Liver (tissue), 9 donors: Measurements from ENCODE around the gene AKTIP. TPM values are rescaled to one million over a fixed set of nuclear protein-coding genes. Genes with fewer than 3 reads are reported as not detected.
"Not testable (repeated sequence)": the region's sequence is repeated elsewhere in the genome, so short reads cannot be mapped to it uniquely, and the experiment has no call there.

Source experiments
- DNase-seq: peaks from one replicate; pipeline ENCODE4 v3.0.0-alpha.2; 2017; ENCODE audit warnings: low spot score
- H3K27ac ChIP-seq, 2 donors: one replicate each; pipeline ENCODE4 v1.7.0; 2013; ENCODE audit warnings: inconsistent platforms in 2 of 2, low read length in 2 of 2, control low read depth in 1 of 2, low read depth in 1 of 2, mild to moderate bottlenecking in 1 of 2
- H3K27me3 ChIP-seq, 4 donors: one replicate each; pipeline versions ENCODE4 v1.6.1 to v1.7.0; 2013; ENCODE audit warnings: low read length in 3 of 4, inconsistent platforms in 1 of 4, mild to moderate bottlenecking in 1 of 4, moderate library complexity in 1 of 4; ENCODE audit not compliant: control insufficient read depth in 4 of 4, insufficient read depth in 4 of 4
- H3K36me3 ChIP-seq, 4 donors: one replicate each; pipeline versions ENCODE4 v1.6.1 to v1.7.0; 2013; ENCODE audit warnings: low read length in 3 of 4, mild to moderate bottlenecking in 3 of 4, low read depth in 1 of 4, moderate library complexity in 1 of 4; ENCODE audit not compliant: control insufficient read depth in 4 of 4, insufficient read depth in 3 of 4
- H3K4me1 ChIP-seq, 4 donors: one replicate each; pipeline versions ENCODE4 v1.6.1 to v1.7.0; 2013; ENCODE audit warnings: low read length in 3 of 4, mild to moderate bottlenecking in 3 of 4, moderate library complexity in 1 of 4; ENCODE audit not compliant: control insufficient read depth in 4 of 4, insufficient read depth in 4 of 4
- H3K4me3 ChIP-seq, 3 donors: one replicate each; pipeline versions ENCODE4 v1.6.1 to v1.7.0; 2013; ENCODE audit warnings: low read length in 3 of 3, control low read depth in 1 of 3, low read depth in 1 of 3, mild to moderate bottlenecking in 1 of 3
- H3K9ac ChIP-seq, 2 donors: one replicate each; pipeline ENCODE4 v1.7.0; 2013; ENCODE audit warnings: low read length in 2 of 2, mild to moderate bottlenecking in 2 of 2, moderate library complexity in 2 of 2, control low read depth in 1 of 2, low read depth in 1 of 2
- H3K9me3 ChIP-seq, 4 donors: one replicate each; pipeline versions ENCODE4 v1.6.1 to v1.7.0; 2013; ENCODE audit warnings: low read length in 3 of 4; ENCODE audit not compliant: control insufficient read depth in 4 of 4
- EGR1 ChIP-seq, 2 donors: IDR thresholded peaks; 2 replicates each; pipeline ENCODE4 v1.6.1; 2016 to 2018; ENCODE audit warnings: antibody characterized with exemption in 2 of 2, low read depth in 2 of 2
- FOXA1 ChIP-seq: IDR thresholded peaks from 2 replicates; pipeline ENCODE4 v1.6.1; 2016; ENCODE audit warnings: antibody characterized with exemption
- FOXA2 ChIP-seq: IDR thresholded peaks from 2 replicates; pipeline ENCODE4 v1.6.1; 2016; ENCODE audit warnings: antibody characterized with exemption
- GABPA ChIP-seq, 2 donors: IDR thresholded peaks in 1 of 2; conservative IDR thresholded peaks in 1 of 2; 2 replicates each; pipeline ENCODE4 v1.6.1; 2016; ENCODE audit warnings: antibody characterized with exemption in 2 of 2, mild to moderate bottlenecking in 1 of 2, moderate library complexity in 1 of 2
- HNF4A ChIP-seq, 2 donors: conservative IDR thresholded peaks; 2 replicates each; pipeline ENCODE4 v1.6.1; 2016; ENCODE audit warnings: antibody characterized with exemption in 2 of 2, mild to moderate bottlenecking in 2 of 2
- HNF4G ChIP-seq: IDR thresholded peaks from 2 replicates; pipeline ENCODE4 v1.6.1; 2016; ENCODE audit warnings: antibody characterized with exemption
- JUND ChIP-seq, 2 donors: IDR thresholded peaks; 2 replicates each; pipeline ENCODE4 v1.6.1; 2016; ENCODE audit warnings: antibody characterized with exemption in 2 of 2
- NR2F2 ChIP-seq: IDR thresholded peaks from 2 replicates; pipeline ENCODE4 v1.6.1; 2016; ENCODE audit warnings: antibody characterized with exemption
- RAD21 ChIP-seq, 2 donors: IDR thresholded peaks; 2 replicates each; pipeline ENCODE4 v1.6.1; 2016; ENCODE audit warnings: antibody characterized with exemption in 2 of 2, mild to moderate bottlenecking in 2 of 2
- RXRA ChIP-seq, 2 donors: IDR thresholded peaks; 2 replicates each; pipeline ENCODE4 v1.6.1; 2017 to 2018; ENCODE audit warnings: antibody characterized with exemption in 2 of 2, mild to moderate bottlenecking in 1 of 2
- SP1 ChIP-seq: IDR thresholded peaks from 2 replicates; pipeline ENCODE4 v1.6.1; 2018; ENCODE audit warnings: antibody characterized with exemption, mild to moderate bottlenecking
- TAF1 ChIP-seq: conservative IDR thresholded peaks from 2 replicates; pipeline ENCODE4 v1.6.1; 2016; ENCODE audit warnings: antibody characterized with exemption, mild to moderate bottlenecking
- YY1 ChIP-seq: IDR thresholded peaks from 2 replicates; pipeline ENCODE4 v1.6.1; 2016; ENCODE audit warnings: antibody characterized with exemption, mild to moderate bottlenecking
- whole genome bisulfite sequencing: extraction: QIAGEN DNeasy Blood & Tissue Kit; methylation state at CpG from one replicate; pipeline ENCODE4 v1.1.7; 2013; 5-methylcytosine and 5-hydroxymethylcytosine counted together
- polyA plus RNA-seq, 2 donors: library from polyadenylated mRNA; stranded (reverse) in 1 of 2; unstranded in 1 of 2; fragments of 200-250 nt in 1 of 2; fragments of >200 nt in 1 of 2; fragmentation: Nextera tagmentation in 1 of 2; extraction: Ambion mirVana in 1 of 2; gene quantifications; one replicate each; pipeline versions ENCODE4 v1.2.1 to v1.2.3, GENCODE V29; 2013 to 2015
- total RNA-seq, 2 donors: library from RNA; depleted of rRNA; stranded (reverse); fragments of >200 nt; gene quantifications; one replicate each; pipeline ENCODE4 v1.2.3, GENCODE V29; 2014
- TF ChIP-seq, protein P1 (sequence below): IDR thresholded peaks from 2 replicates; pipeline ENCODE4 v1.6.1; 2016; ENCODE audit warnings: antibody characterized with exemption, mild to moderate bottlenecking
- TF ChIP-seq, protein P2 (sequence below): IDR thresholded peaks from 2 replicates; pipeline ENCODE4 v1.6.1; 2016; ENCODE audit warnings: antibody characterized with exemption
- TF ChIP-seq, protein P3 (sequence below): fragments of 150-350 bp; IDR thresholded peaks from 2 replicates; pipeline ENCODE4 v1.5.1; 2017; ENCODE audit warnings: improper control_type of control experiment, low read depth, low read length; ENCODE audit not compliant: missing input control
- TF ChIP-seq, protein P4 (sequence below): IDR thresholded peaks from 2 replicates; pipeline ENCODE4 v1.6.1; 2016; ENCODE audit warnings: antibody characterized with exemption
- TF ChIP-seq, protein P5 (sequence below): IDR thresholded peaks from 2 replicates; pipeline ENCODE4 v1.6.1; 2016; ENCODE audit warnings: antibody characterized with exemption
- donor health status: healthy.
- donor health status: healthy.
- donor health status: healthy.
- donor health status: healthy.
- donor health status: healthy.

Gene AKTIP
- total and polyA plus RNA-seq, 4 donors, result 7.5 to 47.1 (median 20.4) TPM

DNA sequence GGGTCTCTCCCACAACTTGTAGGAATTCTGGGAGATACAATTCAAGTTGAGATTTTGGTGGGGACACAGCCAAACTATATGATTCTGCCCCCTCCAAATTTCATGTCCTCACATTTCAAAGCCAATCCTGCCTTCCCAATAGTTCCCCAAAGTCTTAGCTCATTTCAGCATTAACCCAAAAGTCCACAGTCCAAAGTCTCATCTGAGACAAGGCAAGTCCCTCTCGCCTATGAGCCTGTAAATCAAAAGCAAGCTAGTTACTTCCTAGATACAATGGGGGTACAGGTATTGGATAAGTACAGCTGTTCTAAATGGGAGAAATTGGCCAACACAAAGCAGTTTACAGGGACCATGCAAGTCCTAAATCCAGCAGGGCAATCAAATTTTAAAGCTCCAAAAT is 9.8 kb upstream of the AKTIP start:
- WGBS, result 35% methylated on average over 1 of the region's 1 CpG
- H3K9me3 ChIP-seq, H3K36me3 ChIP-seq, DNase-seq, H3K9ac ChIP-seq, H3K4me3 ChIP-seq, H3K27me3 ChIP-seq: not testable (repeated sequence)
- Histone ChIP-seq H3K4me1 (peaks cover 7 to 37% (median 31%) of the 10 kb centered on the region in 4 donors), H3K27ac (peak overlapping the region; percentile 87 to 95)
- peak; percentile 91 to 95 for TF ChIP-seq HNF4A (conservative IDR thresholded peaks at IDR 0.05)
- peak; percentile 74 for TF ChIP-seq HNF4G
- peak in 1 of 2 donors; percentile 36 for TF ChIP-seq RXRA (IDR thresholded peaks at IDR 0.05)
- peak; percentile 82 for TF ChIP-seq SP1

DNA sequence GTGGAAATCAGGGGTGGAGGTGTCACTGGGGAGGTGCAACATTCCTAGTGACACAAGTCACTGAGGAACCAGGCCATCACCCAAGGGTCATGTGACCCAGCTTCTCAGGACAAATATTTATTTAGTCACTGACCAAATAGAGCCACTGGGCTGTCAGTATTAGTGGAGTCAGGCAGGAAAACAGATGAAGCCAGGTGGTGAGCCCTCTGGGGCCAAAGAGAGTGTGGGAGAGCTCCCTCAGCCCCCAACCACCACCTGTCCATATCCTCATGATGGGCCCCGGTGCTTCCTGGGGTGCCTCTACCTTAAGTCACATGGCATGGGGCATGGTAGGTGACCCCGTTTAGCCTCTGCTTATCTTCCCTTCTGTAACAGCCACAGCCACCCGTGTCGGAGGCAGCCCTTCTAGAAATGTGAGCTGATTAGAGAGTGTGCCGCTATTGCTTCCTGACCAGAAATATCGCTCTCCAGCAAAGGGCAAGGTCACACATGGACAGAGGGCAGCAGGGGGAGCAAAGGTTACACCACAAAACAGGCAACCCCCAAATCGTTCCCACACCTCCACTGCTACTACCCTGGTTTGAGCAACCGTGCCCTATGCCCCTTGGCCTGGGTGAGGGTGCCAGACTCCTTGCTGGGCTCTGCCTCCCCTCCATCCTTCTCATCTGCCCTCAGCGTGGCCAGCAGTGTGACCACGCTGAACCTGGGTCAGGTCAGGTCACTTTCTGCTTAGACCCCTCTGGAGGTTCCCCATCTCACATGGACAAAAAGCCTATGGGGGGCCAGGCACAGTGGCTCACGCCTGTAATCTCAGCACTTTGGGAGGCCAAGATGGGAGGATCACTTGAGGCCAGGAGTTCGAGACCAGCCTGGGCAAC is 8.6 kb upstream of the AKTIP start:
- peak overlapping the region in 1 of 2 donors; percentile 27 for H3K9ac ChIP-seq
- peak; percentile 75 for TF ChIP-seq FOXA2
- TF ChIP-seq HNF4G, result peak; percentile 89
- peak; percentile 80 for TF ChIP-seq TAF1
- TF ChIP-seq, protein P1, sequence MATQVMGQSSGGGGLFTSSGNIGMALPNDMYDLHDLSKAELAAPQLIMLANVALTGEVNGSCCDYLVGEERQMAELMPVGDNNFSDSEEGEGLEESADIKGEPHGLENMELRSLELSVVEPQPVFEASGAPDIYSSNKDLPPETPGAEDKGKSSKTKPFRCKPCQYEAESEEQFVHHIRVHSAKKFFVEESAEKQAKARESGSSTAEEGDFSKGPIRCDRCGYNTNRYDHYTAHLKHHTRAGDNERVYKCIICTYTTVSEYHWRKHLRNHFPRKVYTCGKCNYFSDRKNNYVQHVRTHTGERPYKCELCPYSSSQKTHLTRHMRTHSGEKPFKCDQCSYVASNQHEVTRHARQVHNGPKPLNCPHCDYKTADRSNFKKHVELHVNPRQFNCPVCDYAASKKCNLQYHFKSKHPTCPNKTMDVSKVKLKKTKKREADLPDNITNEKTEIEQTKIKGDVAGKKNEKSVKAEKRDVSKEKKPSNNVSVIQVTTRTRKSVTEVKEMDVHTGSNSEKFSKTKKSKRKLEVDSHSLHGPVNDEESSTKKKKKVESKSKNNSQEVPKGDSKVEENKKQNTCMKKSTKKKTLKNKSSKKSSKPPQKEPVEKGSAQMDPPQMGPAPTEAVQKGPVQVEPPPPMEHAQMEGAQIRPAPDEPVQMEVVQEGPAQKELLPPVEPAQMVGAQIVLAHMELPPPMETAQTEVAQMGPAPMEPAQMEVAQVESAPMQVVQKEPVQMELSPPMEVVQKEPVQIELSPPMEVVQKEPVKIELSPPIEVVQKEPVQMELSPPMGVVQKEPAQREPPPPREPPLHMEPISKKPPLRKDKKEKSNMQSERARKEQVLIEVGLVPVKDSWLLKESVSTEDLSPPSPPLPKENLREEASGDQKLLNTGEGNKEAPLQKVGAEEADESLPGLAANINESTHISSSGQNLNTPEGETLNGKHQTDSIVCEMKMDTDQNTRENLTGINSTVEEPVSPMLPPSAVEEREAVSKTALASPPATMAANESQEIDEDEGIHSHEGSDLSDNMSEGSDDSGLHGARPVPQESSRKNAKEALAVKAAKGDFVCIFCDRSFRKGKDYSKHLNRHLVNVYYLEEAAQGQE, result peak; percentile 86
- peak; percentile 93 to 96 for TF ChIP-seq HNF4A (conservative IDR thresholded peaks at IDR 0.05)
- TF ChIP-seq, protein P2, sequence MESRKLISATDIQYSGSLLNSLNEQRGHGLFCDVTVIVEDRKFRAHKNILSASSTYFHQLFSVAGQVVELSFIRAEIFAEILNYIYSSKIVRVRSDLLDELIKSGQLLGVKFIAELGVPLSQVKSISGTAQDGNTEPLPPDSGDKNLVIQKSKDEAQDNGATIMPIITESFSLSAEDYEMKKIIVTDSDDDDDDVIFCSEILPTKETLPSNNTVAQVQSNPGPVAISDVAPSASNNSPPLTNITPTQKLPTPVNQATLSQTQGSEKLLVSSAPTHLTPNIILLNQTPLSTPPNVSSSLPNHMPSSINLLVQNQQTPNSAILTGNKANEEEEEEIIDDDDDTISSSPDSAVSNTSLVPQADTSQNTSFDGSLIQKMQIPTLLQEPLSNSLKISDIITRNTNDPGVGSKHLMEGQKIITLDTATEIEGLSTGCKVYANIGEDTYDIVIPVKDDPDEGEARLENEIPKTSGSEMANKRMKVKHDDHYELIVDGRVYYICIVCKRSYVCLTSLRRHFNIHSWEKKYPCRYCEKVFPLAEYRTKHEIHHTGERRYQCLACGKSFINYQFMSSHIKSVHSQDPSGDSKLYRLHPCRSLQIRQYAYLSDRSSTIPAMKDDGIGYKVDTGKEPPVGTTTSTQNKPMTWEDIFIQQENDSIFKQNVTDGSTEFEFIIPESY, result peak; percentile 51
- TF ChIP-seq, protein P3, sequence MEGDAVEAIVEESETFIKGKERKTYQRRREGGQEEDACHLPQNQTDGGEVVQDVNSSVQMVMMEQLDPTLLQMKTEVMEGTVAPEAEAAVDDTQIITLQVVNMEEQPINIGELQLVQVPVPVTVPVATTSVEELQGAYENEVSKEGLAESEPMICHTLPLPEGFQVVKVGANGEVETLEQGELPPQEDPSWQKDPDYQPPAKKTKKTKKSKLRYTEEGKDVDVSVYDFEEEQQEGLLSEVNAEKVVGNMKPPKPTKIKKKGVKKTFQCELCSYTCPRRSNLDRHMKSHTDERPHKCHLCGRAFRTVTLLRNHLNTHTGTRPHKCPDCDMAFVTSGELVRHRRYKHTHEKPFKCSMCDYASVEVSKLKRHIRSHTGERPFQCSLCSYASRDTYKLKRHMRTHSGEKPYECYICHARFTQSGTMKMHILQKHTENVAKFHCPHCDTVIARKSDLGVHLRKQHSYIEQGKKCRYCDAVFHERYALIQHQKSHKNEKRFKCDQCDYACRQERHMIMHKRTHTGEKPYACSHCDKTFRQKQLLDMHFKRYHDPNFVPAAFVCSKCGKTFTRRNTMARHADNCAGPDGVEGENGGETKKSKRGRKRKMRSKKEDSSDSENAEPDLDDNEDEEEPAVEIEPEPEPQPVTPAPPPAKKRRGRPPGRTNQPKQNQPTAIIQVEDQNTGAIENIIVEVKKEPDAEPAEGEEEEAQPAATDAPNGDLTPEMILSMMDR, result peak; percentile 27
- TF ChIP-seq SP1, result peak; percentile 96
- TF ChIP-seq, protein P4, sequence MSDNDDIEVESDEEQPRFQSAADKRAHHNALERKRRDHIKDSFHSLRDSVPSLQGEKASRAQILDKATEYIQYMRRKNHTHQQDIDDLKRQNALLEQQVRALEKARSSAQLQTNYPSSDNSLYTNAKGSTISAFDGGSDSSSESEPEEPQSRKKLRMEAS, result peak; percentile 91
- peak; percentile 45 to 73 for TF ChIP-seq JUND (IDR thresholded peaks at IDR 0.05)
- TF ChIP-seq, protein P5, sequence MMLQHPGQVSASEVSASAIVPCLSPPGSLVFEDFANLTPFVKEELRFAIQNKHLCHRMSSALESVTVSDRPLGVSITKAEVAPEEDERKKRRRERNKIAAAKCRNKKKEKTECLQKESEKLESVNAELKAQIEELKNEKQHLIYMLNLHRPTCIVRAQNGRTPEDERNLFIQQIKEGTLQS, result peak; percentile 41
- TF ChIP-seq NR2F2, result peak; percentile 97
- peak; percentile 2 to 45 for TF ChIP-seq RAD21 (IDR thresholded peaks at IDR 0.05)
- TF ChIP-seq FOXA1, result peak; percentile 36
- TF ChIP-seq YY1, result no peak
- TF ChIP-seq GABPA (IDR thresholded peaks at IDR 0.05 in 1 of 2, conservative IDR thresholded peaks at IDR 0.05 in 1 of 2), result peak in 1 of 2 donors; percentile 39
- peak in 1 of 2 donors; percentile 71 for TF ChIP-seq EGR1 (IDR thresholded peaks at IDR 0.05; ENCODE audit: low read depth in 2 of 2)
- peak; percentile 94 to 95 for TF ChIP-seq RXRA (IDR thresholded peaks at IDR 0.05)
- H3K4me3 ChIP-seq, result no peak overlapping the region
- H3K36me3 ChIP-seq, result no peaks in the 10 kb centered on the region
- no peaks in the 10 kb centered on the region for H3K9me3 ChIP-seq
- WGBS, result 36% methylated on average over 12 of the region's 12 CpGs
- peak; percentile 46 for DNase-seq
- no peaks in the 10 kb centered on the region for H3K27me3 ChIP-seq
- peaks cover 7 to 37% (median 31%) of the 10 kb centered on the region in 4 donors for H3K4me1 ChIP-seq
- H3K27ac ChIP-seq, result peak overlapping the region; percentile 87 to 95
